OCI-M2 (cell line): ENCODE measurements around the gene TINAGL1.

Experiments used
- DNase-seq: peaks from one replicate; lab custom pipeline; 2025; ENCODE audit not compliant: unreplicated experiment; lab: John Stamatoyannopoulos, UW

Gene TINAGL1

GRCh38 chr1:31626223-31627207 lies 50.2 kb downstream of the TINAGL1 start:
- DNase-seq: no peak

- DNase-seq: no peak
Measured at GRCh38 chr1:31627301-31627929, 51.1 kb downstream of the TINAGL1 start.

GRCh38 chr1:31627930-31628559 lies 51.7 kb downstream of the TINAGL1 start:
- no peak for DNase-seq

GRCh38 chr1:31628931-31629556 lies 52.7 kb downstream of the TINAGL1 start:
- DNase-seq: no peak

GRCh38 chr1:31632649-31633048 lies 56.3 kb downstream of the TINAGL1 start:
- DNase-seq: no peak

GRCh38 chr1:31633117-31633516 lies 56.8 kb downstream of the TINAGL1 start:
- DNase-seq: no peak
